Thyroid gland (tissue), 4 donors: Measurements from ENCODE around the gene DUSP3.

Experiments
- POLR2A ChIP-seq, 2 donors: fragments of 450-650 bp; IDR thresholded peaks; one replicate each; pipeline ENCODE4 v1.6.1; 2017; ENCODE audit warnings: antibody characterized with exemption in 2 of 2, mild to moderate bottlenecking in 2 of 2, moderate library complexity in 1 of 2
- TF ChIP-seq, protein P1 (sequence below), 6 experiments: fragments of 200-600 bp in 3 of 6; fragments of 450-650 bp in 3 of 6; sonication (generic) in 3 of 6; IDR thresholded peaks; one replicate each; pipeline ENCODE4 v1.5.1; 2016 to 2019; ENCODE audit warnings: antibody characterized with exemption in 6 of 6, mild to moderate bottlenecking in 2 of 6, inconsistent platforms in 1 of 6, moderate library complexity in 1 of 6

DNA sequence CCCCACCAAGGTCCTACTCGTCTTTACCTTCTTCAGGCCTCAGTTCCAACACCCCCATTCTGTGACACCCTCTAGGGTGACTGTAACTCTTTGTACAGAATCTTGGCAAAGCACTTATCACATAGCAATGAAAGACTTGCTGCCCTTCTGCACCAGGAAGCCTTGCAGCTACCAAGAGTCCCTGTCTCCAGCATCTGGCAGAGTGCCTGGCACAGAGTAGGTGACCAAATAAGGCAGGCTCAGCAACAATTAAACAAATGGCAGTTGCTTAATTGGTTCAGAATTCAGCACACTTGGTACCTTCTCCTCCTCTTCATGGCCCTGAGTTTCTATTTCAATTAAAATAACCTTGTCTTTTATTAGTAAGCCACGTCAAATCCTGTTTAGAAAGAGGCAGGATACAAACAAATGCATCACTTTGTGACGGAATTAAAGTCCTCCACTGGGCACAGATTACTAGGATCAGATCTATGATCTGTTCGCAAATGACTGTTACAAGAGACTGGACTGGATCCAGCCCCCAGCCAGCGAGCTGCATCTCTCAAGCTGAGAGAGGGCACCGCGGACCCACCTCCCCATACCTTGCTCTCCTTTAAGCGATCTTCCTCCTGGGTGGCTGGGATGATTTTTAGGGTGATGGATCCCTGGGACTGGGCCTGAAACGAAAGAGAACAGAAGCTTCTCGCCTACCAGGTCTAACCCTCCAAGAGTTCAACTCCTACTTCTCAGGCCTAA, 44.7 kb upstream of the DUSP3 start:
- TF ChIP-seq, protein P1, sequence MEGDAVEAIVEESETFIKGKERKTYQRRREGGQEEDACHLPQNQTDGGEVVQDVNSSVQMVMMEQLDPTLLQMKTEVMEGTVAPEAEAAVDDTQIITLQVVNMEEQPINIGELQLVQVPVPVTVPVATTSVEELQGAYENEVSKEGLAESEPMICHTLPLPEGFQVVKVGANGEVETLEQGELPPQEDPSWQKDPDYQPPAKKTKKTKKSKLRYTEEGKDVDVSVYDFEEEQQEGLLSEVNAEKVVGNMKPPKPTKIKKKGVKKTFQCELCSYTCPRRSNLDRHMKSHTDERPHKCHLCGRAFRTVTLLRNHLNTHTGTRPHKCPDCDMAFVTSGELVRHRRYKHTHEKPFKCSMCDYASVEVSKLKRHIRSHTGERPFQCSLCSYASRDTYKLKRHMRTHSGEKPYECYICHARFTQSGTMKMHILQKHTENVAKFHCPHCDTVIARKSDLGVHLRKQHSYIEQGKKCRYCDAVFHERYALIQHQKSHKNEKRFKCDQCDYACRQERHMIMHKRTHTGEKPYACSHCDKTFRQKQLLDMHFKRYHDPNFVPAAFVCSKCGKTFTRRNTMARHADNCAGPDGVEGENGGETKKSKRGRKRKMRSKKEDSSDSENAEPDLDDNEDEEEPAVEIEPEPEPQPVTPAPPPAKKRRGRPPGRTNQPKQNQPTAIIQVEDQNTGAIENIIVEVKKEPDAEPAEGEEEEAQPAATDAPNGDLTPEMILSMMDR (IDR thresholded peaks at IDR 0.05), result no peak
- TF ChIP-seq POLR2A (IDR thresholded peaks at IDR 0.05), result no peak
